Kidney (tissue), 14 donors: Measurements from ENCODE around the gene C4orf54. TPM values are rescaled to one million over a fixed set of nuclear protein-coding genes. Genes with fewer than 3 reads are reported as not detected.
A peak's percentile ranks its signal among the peaks of the same experiment; 100 is the strongest.

Experiments used
- DNase-seq, 5 donors: peaks; one replicate each; pipeline ENCODE4 v3.0.0-alpha.2; 2013 to 2020
- FAIRE-seq: peaks from 2 replicates; lab custom pipeline; 2012; peaks lifted over from hg19 to GRCh38; lab: Jason Lieb, UNC
- H3K27ac ChIP-seq, 2 donors: one replicate each; pipeline ENCODE4 v1.7.0; 2013; ENCODE audit warnings: low read depth in 2 of 2, low read length in 2 of 2, inconsistent platforms in 1 of 2
- H3K27me3 ChIP-seq: one replicate; pipeline ENCODE4 v1.7.1; 2013; ENCODE audit warnings: low read length, inconsistent platforms; ENCODE audit not compliant: control insufficient read depth, insufficient read depth
- H3K36me3 ChIP-seq, 3 donors: one replicate each; pipeline versions ENCODE4 v1.7.0 to v1.7.1; 2013; ENCODE audit warnings: low read length in 3 of 3, control low read depth in 1 of 3, inconsistent platforms in 1 of 3; ENCODE audit not compliant: insufficient read depth in 3 of 3, control insufficient read depth in 2 of 3
- H3K4me1 ChIP-seq, 3 donors: one replicate each; pipeline versions ENCODE4 v1.7.0 to v1.7.1; 2013; ENCODE audit warnings: low read length in 3 of 3, inconsistent platforms in 1 of 3, low read depth in 1 of 3; ENCODE audit not compliant: control insufficient read depth in 2 of 3, insufficient read depth in 2 of 3
- H3K4me3 ChIP-seq, 3 donors: one replicate each; pipeline versions ENCODE4 v1.7.0 to v1.8.1; 2013; ENCODE audit warnings: low read length in 3 of 3, control low read depth in 1 of 3, inconsistent platforms in 1 of 3
- H3K9ac ChIP-seq, 3 donors: one replicate each; pipeline versions ENCODE4 v1.7.0 to v1.7.1; 2013; ENCODE audit warnings: low read length in 3 of 3, control low read depth in 1 of 3, inconsistent platforms in 1 of 3
- H3K9me3 ChIP-seq, 3 donors: one replicate each; pipeline versions ENCODE4 v1.7.0 to v1.7.1; 2013; ENCODE audit warnings: low read length in 3 of 3, control low read depth in 1 of 3, inconsistent platforms in 1 of 3; ENCODE audit not compliant: control insufficient read depth in 2 of 3, insufficient read depth in 1 of 3
- intact Hi-C: fragments of 100-400 bp; cut with DNase I; formaldehyde crosslinking; loops from one replicate; pipeline ENCODE4 v1.11.1; 2022
- polyA plus RNA-seq: library from polyadenylated mRNA; stranded (reverse); fragments of 350-450 nt; fragmentation: Illumina TruSeq; extraction: RNeasy Lipid Tissue Mini Kit (QIAGEN cat#74804); gene quantifications from one replicate; pipeline ENCODE4 v1.2.3, GENCODE V29; 2014; ENCODE audit warnings: low read depth, low replicate concordance; ENCODE audit not compliant: insufficient read depth
- total RNA-seq: library from RNA; stranded (reverse); fragmentation: NEBNext Ultra II Directional; extraction: Animal tissue kit (Norgen Biotek cat#: 25700); gene quantifications from one replicate; pipeline ENCODE4 v1.2.1, GENCODE V29; 2021
- TF ChIP-seq, protein P1 (sequence below): IDR thresholded peaks from 3 replicates; pipeline ENCODE4 v1.5.1; 2012; ENCODE audit warnings: mild to moderate bottlenecking, moderate library complexity, borderline replicate concordance; ENCODE audit not compliant: insufficient read depth; ENCODE audit errors: extremely low read depth
- donor health status: control.
- donor health status: control.
- donor health status: control.
- donor health status: control.
- donor health status: control.
- donor health status: DM: yes; HTN: yes; CAD: no.
- donor health status: Normal renal cell carcinoma (clear cell type).

C4orf54 gene
- total and polyA plus RNA-seq, 2 donors from 2014 or later, result 0.19 to 0.56 TPM

DNA sequence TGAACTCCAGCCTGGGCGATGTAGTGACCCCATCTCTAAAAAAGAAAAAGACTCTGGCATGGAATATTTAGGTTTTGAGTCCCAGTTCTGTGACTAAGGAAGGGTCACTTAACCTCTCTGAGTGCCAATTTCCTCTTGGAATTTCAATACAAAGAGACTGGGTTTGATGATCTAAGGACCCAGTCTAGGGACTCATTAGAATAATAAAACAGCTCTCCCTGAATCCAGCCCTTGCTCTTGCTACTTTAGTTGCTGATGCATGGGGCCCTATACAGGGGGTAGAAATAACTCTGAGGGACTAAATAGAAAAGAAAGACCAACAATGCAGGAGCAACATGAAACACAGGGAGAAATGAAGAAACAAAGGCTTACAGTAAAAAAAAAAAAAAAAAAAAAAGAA is 12.6 kb downstream of the C4orf54 start:
- intact Hi-C loops, result no loop called here
- peak overlapping the region in 1 of 3 donors; percentile 7 for H3K4me3 ChIP-seq
- H3K36me3 ChIP-seq, result no peaks in the 10 kb centered on the region
- no peak for DNase-seq
- no peak for FAIRE-seq
- TF ChIP-seq, protein P1, sequence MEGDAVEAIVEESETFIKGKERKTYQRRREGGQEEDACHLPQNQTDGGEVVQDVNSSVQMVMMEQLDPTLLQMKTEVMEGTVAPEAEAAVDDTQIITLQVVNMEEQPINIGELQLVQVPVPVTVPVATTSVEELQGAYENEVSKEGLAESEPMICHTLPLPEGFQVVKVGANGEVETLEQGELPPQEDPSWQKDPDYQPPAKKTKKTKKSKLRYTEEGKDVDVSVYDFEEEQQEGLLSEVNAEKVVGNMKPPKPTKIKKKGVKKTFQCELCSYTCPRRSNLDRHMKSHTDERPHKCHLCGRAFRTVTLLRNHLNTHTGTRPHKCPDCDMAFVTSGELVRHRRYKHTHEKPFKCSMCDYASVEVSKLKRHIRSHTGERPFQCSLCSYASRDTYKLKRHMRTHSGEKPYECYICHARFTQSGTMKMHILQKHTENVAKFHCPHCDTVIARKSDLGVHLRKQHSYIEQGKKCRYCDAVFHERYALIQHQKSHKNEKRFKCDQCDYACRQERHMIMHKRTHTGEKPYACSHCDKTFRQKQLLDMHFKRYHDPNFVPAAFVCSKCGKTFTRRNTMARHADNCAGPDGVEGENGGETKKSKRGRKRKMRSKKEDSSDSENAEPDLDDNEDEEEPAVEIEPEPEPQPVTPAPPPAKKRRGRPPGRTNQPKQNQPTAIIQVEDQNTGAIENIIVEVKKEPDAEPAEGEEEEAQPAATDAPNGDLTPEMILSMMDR, result no peak
- no peaks in the 10 kb centered on the region for H3K27me3 ChIP-seq
- H3K27ac ChIP-seq, result no peak overlapping the region
- H3K9ac ChIP-seq, result no peak overlapping the region
- no peaks in the 10 kb centered on the region for H3K4me1 ChIP-seq
- no peaks in the 10 kb centered on the region for H3K9me3 ChIP-seq

DNA sequence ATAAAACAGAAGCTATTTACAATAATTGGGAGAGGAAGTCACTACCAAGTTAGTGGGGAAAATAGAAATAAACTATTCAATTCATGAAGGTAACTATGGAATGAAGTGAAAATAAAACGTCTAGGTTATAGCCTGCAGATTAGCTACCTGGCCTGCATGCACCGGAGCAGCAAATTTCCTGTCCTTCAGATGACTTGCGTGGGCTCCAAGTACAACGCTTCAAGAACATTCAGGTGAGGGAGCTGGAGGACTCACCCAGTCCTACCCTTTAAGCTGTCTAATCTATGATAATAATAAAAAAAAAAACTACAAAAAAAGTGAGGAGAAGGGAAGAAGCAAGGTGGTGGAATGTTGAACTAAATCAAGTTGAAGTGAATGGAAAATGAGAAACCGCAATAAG is 13.2 kb downstream of the C4orf54 start:
- peak overlapping the region in 1 of 3 donors; percentile 7 for H3K4me3 ChIP-seq
- no peaks in the 10 kb centered on the region for H3K4me1 ChIP-seq
- H3K9me3 ChIP-seq, result no peaks in the 10 kb centered on the region
- no peaks in the 10 kb centered on the region for H3K36me3 ChIP-seq
- FAIRE-seq (no peak), DNase-seq (no peak)
- no peak overlapping the region for H3K27ac ChIP-seq
- H3K9ac ChIP-seq, result no peak overlapping the region
- TF ChIP-seq, protein P1, result no peak
- H3K27me3 ChIP-seq, result no peaks in the 10 kb centered on the region
- intact Hi-C loops, result no loop called here

DNA sequence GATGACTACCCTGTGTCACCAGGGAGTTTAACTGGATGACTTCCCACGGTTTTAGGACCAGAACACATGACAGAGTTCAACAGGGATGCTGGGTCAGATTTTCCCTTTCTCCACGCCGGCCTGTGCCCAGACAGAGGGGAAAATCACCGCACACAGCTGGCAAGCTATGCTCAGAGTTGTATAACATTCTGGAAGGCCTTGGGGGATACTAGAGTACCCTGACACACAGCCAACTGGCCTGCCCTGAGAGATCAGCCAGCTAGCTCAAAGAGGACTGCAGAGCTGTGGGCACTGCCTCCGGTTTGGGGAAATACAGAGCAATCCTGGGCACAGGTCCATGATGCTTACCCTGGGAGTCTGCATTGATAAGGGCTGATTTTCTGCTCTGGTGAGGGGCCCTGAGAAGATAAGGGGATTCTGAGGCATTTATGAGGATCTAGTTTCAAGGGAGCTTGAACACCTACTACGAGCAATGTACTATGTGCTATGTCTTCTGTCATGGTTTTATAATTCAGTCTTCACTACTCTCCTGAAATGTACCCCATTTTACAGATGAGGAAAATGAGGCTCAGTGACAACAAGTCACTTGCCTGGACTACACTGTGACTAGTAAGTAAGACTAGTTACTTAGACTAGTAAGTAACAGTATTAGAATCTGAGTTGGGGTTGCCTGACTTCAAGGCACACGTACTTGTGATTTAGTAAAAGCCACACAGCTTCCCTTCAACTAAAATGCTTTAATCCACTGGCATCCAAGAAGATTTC is 14.7 kb downstream of the C4orf54 start:
- no peak for FAIRE-seq
- TF ChIP-seq, protein P1, result no peak
- H3K27me3 ChIP-seq, result no peaks in the 10 kb centered on the region
- no peak for DNase-seq
- H3K27ac ChIP-seq, result peak overlapping the region; percentile 20 to 35
- no peaks in the 10 kb centered on the region for H3K36me3 ChIP-seq
- H3K9ac ChIP-seq, result no peak overlapping the region
- no peak overlapping the region for H3K4me3 ChIP-seq
- H3K9me3 ChIP-seq, result no peaks in the 10 kb centered on the region
- no peaks in the 10 kb centered on the region for H3K4me1 ChIP-seq
- intact Hi-C loops, result no loop called here
